HepG2 (cell line): ENCODE measurements around the gene CTRB2. TPM values are rescaled to one million over a fixed set of nuclear protein-coding genes. Genes with fewer than 3 reads are reported as not detected.

Experiments
- AFF4 ChIP-seq: sonication (generic); formaldehyde crosslinking; IDR thresholded peaks from 2 replicates; pipeline ENCODE4 v1.4.0; 2020; ENCODE audit warnings: missing genetic modification reagents
- ATF1 ChIP-seq: IDR thresholded peaks from 2 replicates; pipeline ENCODE4 v1.6.1; 2016; ENCODE audit warnings: mild to moderate bottlenecking, control low read depth
- ATF6 ChIP-seq: sonication (generic); formaldehyde crosslinking; conservative IDR thresholded peaks from 2 replicates; pipeline ENCODE4 v1.4.0; 2020; ENCODE audit warnings: missing genetic modification reagents
- CREB3 ChIP-seq: sonication (generic); formaldehyde crosslinking; IDR thresholded peaks from 2 replicates; pipeline ENCODE4 v1.5.0; 2020; ENCODE audit warnings: missing genetic modification reagents
- DRAP1 ChIP-seq: IDR thresholded peaks from 2 replicates; pipeline ENCODE4 v1.6.1; 2016; ENCODE audit warnings: missing genetic modification reagents, missing compliant biosample characterization
- ETV5 ChIP-seq: IDR thresholded peaks from 2 replicates; pipeline ENCODE4 v1.6.1; 2018; ENCODE audit warnings: missing biosample characterization, missing genetic modification reagents, inconsistent platforms, borderline replicate concordance
- GRHL1 ChIP-seq: sonication (generic); formaldehyde crosslinking; conservative IDR thresholded peaks from 2 replicates; pipeline ENCODE4 v1.8.0; 2022; ENCODE audit warnings: missing genetic modification reagents
- GTF3A ChIP-seq: sonication (generic); formaldehyde crosslinking; conservative IDR thresholded peaks from 2 replicates; pipeline ENCODE4 v1.4.0; 2020; ENCODE audit warnings: mild to moderate bottlenecking, missing genetic modification reagents
- HDAC6 ChIP-seq: fragments of 200-600 bp; sonication (generic); IDR thresholded peaks from 2 replicates; pipeline ENCODE4 v1.7.0; 2017; ENCODE audit warnings: mild to moderate bottlenecking, antibody characterized with exemption, low read length, low read depth
- KAT2B ChIP-seq: fragments of 150-350 bp; IDR thresholded peaks from 2 replicates; pipeline ENCODE4 v1.6.1; 2014; ENCODE audit warnings: low read depth, low read length, borderline replicate concordance
- RCOR2 ChIP-seq: IDR thresholded peaks from 2 replicates; pipeline ENCODE4 v1.6.1; 2016; ENCODE audit warnings: missing biosample characterization, missing genetic modification reagents
- SIX1 ChIP-seq: sonication (generic); formaldehyde crosslinking; IDR thresholded peaks from 2 replicates; pipeline ENCODE4 v1.4.0; 2020; ENCODE audit warnings: missing genetic modification reagents, borderline replicate concordance
- THAP8 ChIP-seq: sonication (generic); formaldehyde crosslinking; IDR thresholded peaks from 2 replicates; pipeline ENCODE4 v1.5.1; 2020; ENCODE audit warnings: missing genetic modification reagents, mild to moderate bottlenecking, borderline replicate concordance
- ZNF17 ChIP-seq: sonication (generic); formaldehyde crosslinking; IDR thresholded peaks from 2 replicates; pipeline ENCODE4 v1.5.0; 2020; ENCODE audit warnings: mild to moderate bottlenecking, missing genetic modification reagents
- ZNF354B ChIP-seq: sonication (generic); formaldehyde crosslinking; IDR thresholded peaks from 2 replicates; pipeline ENCODE4 v1.8.0; 2022; ENCODE audit warnings: mild to moderate bottlenecking, missing genetic modification reagents
- ZNF577 ChIP-seq: sonication (generic); formaldehyde crosslinking; IDR thresholded peaks from 2 replicates; pipeline ENCODE4 v1.4.0; 2020; ENCODE audit warnings: mild to moderate bottlenecking, low read depth, missing genetic modification reagents, borderline replicate concordance
- ZNF713 ChIP-seq: sonication (generic); formaldehyde crosslinking; IDR thresholded peaks from 2 replicates; pipeline ENCODE4 v1.4.0; 2020; ENCODE audit warnings: mild to moderate bottlenecking, missing genetic modification reagents
- ZZZ3 ChIP-seq: sonication (generic); formaldehyde crosslinking; IDR thresholded peaks from 2 replicates; pipeline ENCODE4 v1.4.0; 2020; ENCODE audit warnings: missing genetic modification reagents, mild to moderate bottlenecking, borderline replicate concordance
- polyA plus RNA-seq, 8 experiments: library from polyadenylated mRNA; depleted of rRNA in 3 of 8; stranded (reverse) in 7 of 8; unstranded in 1 of 8; fragments of >200 nt; fragmentation: Illumina TruSeq in 4 of 8; extraction: Trizol in 4 of 8; gene quantifications; 2 replicates each; pipeline versions ENCODE4 v1.2.1 to v1.2.3, GENCODE V29; 2011 to 2016; ENCODE audit warnings: low read depth in 4 of 8, missing spikeins in 1 of 8, mixed read lengths in 1 of 8; ENCODE audit not compliant: insufficient read depth in 1 of 8
- total RNA-seq, 5 experiments: library from RNA; depleted of rRNA; stranded (reverse); fragments of >200 nt; fragmentation: Illumina TruSeq; extraction: Trizol; gene quantifications; 2 replicates each; pipeline ENCODE4 v1.2.3, GENCODE V29; 2016; ENCODE audit warnings: low read depth in 1 of 5

Gene CTRB2
- total and polyA plus RNA-seq, 2 of the 13 experiments (the other 11 are each of a cell fraction or from before 2014, with no cell fraction given), result 0.13 TPM; not detected in 1

- TF ChIP-seq AFF4 (CRISPR knock-in tag) (peak; percentile 56; the same call in 1 of the 2 replicates), ZNF577 (CRISPR knock-in tag) (no peak), THAP8 (no peak; the same call in 1 of the 2 replicates), ZNF17 (CRISPR knock-in tag) (no peak), GTF3A (peak; percentile 78; the same call in 1 of the 2 replicates), KAT2B (no peak), GRHL1 (CRISPR knock-in tag) (no peak), HDAC6 (no peak), ATF1 (CRISPR knock-in tag) (no peak), ZNF713 (peak; percentile 74; the same call in 1 of the 2 replicates), ETV5 (CRISPR knock-in tag) (peak; percentile 100), SIX1 (CRISPR knock-in tag) (peak; percentile 29; the same call in 1 of the 2 replicates), DRAP1 (CRISPR knock-in tag) (peak; percentile 79), ZNF354B (CRISPR knock-in tag) (peak; percentile 19; the same call in 1 of the 2 replicates), ATF6 (CRISPR knock-in tag) (peak; percentile 64; the same call in 1 of the 2 replicates), RCOR2 (peak; percentile 90), CREB3 (0 out of 2 replicates have a peak, but pooled peaks have one; percentile 37), ZZZ3 (CRISPR knock-in tag) (peak; percentile 56; the same call in 1 of the 2 replicates)
Measured at GRCh38 chr16:75244844-75245758, 38.1 kb upstream of the CTRB2 start (continued).
